Fibroblast of gingiva (primary cell): ENCODE data around the gene MEIKIN.
A peak's percentile ranks its signal among the peaks of the same experiment; 100 is the strongest.
"Not testable (repeated sequence)": the region's sequence is repeated elsewhere in the genome, so short reads cannot be mapped to it uniquely, and the experiment has no call there.

ENCODE experiments used
- DNase-seq: peaks from one replicate; pipeline ENCODE4 v3.0.0-alpha.2; 2011; ENCODE audit warnings: low read depth

The MEIKIN gene

DNA sequence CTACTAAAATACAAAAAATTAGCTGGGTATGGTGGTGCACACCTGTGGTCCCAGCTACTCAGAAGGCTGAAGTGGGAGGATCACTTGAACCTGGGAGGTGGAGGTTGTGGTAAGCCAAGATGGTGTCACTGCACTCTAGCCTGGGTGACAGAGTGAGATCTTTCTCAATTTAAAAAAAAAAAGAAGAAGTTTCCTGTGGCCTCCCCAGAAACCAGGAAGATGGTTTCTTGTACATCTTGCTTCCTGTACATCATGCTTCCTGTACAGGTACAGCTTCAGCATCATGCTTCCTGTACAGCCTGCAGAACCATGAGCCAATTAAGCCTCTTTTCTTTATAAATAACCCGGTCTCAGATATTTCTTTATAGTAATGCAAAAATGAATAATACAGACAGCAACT is 43.2 kb downstream of the MEIKIN start:
- not testable (repeated sequence) for DNase-seq

DNA sequence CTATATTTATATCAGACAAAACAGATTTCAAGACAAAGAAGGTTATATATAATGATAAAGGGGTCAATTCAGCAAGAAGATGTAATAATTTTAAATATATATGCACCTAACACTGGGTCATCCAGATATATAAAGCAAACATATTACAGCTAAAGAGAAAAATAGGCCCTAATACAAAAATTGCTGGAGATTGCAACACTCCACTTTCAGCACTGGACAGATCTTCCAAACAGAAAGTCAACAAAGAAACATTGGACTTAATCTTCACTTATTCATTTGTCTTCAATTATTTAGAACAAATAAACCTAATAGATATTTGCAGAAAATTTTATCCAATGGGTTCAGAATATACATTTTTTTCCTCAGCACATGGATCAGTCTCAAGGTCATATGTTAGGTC is 45.8 kb downstream of the MEIKIN start:
- DNase-seq = no peak

GRCh38 chr5:131883984-131884383 is 61.5 kb downstream of the MEIKIN start:
- no peak for DNase-seq

DNA sequence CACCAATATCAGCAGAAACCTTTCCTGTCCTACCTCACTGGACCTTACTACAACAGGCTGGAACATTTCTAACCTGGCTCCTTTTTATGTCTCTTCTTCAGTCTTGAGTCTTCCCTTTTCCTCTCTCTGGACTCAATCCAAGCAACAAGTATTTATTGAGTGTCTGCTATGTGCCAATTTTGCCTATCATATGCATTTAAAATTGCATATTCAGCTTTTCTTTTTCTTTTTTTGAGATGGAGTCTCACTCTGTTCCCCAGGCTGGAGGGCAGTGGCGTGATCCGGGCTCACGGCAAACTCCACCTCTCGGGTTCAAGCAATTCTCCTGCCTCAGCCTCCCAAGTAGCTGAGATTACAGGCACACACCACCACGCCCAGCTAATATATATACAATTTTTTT is 65.8 kb downstream of the MEIKIN start:
- DNase-seq = no peak

GRCh38 chr5:131877873-131878272 is 67.6 kb downstream of the MEIKIN start:
- DNase-seq = no peak

DNA sequence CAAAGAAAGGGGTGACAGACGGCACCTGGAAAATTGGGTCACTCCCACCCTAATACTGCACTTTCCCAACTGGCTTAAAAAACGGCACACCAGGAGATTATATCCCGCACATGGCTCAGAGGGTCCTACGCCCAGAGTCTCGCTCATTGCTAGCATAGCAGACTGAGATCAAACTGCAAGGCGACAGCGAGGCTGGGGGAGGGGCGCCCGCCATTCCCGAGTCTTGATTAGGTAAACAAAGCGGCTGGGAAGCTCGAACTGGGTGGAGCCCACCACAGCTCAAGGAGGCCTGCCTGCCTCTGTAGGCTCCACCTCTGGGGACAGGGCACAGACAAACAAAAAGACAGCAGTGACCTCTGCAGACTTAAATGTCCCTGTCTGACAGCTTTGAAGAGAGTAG is 74.2 kb downstream of the MEIKIN start:
- not testable (repeated sequence) for DNase-seq

DNA sequence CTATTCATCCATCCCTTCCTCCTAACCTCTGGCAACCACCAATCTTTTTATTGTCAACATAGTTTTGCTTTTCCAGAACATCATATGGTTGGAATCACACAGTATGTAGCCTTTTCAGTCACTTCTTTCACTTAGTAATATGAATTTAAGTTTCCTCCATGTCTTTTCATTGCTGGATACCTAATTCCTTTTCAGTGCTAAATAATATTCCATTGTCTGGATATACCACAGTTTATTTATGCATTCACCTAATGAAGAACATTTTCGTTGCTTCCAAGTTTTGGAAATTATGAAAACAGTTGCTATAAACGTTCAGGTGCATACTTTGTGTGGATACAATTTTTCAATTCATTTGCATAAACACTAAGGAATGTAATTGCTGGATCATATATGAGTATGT is 77.9 kb downstream of the MEIKIN start:
- DNase-seq = no peak

- no peak for DNase-seq
Measured at GRCh38 chr5:131863700-131864099, 81.8 kb downstream of the MEIKIN start.

GRCh38 chr5:131857388-131857787 is 88.1 kb downstream of the MEIKIN start:
- DNase-seq = no peak

DNA sequence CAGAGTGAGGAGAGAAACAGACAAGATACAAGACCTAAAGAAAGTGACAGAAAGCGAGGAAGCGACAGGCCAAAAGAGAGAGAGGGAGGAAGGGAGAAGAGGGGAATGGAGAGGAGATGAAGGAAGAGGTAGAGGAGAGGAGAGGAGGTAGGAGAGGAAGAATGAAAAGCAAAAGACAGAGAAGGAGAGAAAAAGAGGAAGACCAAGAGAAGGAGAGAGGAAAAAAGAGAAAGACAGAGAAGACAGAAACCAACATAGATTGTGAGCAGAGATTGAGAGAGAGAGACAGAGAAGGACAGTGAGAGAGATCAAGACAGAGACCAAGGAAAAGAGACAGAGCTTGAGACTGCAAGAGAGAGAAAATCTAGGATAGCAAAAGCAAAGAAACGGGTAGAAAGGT is 90.0 kb downstream of the MEIKIN start:
- DNase-seq = no peak

- DNase-seq = no peak
Measured at GRCh38 chr5:131854134-131854533, 91.3 kb downstream of the MEIKIN start.

GRCh38 chr5:131848662-131849061 is 96.8 kb downstream of the MEIKIN start:
- DNase-seq = no peak

DNA sequence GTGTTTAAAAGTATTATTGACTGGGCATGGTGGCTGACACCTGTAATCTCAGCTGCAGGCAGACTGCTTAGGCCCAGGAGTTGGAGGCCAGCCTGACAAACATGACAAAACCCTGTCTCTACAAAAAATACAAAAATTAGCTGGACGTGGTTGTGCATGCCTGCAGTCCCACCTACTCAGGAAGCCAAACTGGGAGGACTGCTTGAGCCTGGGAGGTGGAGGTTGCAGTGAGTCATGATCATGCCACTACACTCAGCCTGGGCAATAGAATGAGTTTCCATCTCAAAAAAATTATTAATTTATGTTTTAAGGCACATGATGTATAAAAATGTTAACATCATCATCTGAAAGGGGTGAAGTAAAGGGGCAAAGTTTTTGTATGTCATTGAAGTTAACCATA is 98.9 kb downstream of the MEIKIN start:
- no peak for DNase-seq

DNA sequence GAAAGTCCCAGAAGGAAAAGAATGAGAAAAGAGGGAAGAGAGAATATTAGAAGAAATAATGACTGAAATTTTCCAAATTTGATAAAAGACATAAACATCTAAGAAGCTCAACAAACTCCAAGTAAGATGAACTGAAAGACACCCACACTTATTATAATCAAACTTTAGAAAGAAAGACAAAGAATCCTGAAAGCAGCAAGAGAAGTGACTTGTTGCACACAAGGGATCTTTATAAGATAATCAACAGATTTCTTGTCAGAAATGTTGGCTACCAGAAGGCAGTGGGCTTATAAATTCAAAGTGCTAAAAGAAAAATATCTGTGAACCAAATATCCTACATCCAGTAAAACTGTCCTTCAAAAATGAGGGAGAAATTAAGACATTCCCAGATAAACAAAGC is 99.6 kb downstream of the MEIKIN start:
- DNase-seq = no peak

GRCh38 chr5:131842971-131843370 is 102.5 kb downstream of the MEIKIN start:
- not testable (repeated sequence) for DNase-seq

DNA sequence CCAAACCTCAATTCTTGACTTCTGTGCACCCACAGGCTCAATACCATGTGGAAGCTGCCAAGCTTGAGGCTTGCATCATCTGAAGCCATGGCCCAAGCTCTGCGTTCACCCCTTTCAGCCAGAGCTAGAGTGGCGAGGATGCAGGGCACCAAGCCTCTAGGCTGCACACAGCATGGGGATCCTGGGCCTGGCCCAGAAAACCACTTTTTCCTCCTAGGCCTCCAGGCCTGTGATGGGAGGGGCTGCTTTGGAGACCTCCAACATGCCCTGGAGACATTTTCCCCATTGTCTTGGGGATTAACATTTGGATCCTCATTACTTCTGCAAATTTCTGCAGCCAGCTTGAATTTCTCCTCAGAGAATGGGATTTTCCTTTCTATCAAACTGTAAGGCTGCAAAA is 112.8 kb downstream of the MEIKIN start:
- DNase-seq = not testable (repeated sequence)

- DNase-seq = no peak
Measured at GRCh38 chr5:131825404-131826013, 120.0 kb downstream of the MEIKIN start.

GRCh38 chr5:131824631-131825030 is 120.8 kb downstream of the MEIKIN start:
- no peak for DNase-seq

GRCh38 chr5:131821221-131821620 is 124.2 kb downstream of the MEIKIN start:
- peak; percentile 16 for DNase-seq

GRCh38 chr5:131818001-131818724 is 127.3 kb downstream of the MEIKIN start:
- DNase-seq = no peak

- DNase-seq = peak; percentile 61
Measured at GRCh38 chr5:131814990-131815389, 130.5 kb downstream of the MEIKIN start.

DNA sequence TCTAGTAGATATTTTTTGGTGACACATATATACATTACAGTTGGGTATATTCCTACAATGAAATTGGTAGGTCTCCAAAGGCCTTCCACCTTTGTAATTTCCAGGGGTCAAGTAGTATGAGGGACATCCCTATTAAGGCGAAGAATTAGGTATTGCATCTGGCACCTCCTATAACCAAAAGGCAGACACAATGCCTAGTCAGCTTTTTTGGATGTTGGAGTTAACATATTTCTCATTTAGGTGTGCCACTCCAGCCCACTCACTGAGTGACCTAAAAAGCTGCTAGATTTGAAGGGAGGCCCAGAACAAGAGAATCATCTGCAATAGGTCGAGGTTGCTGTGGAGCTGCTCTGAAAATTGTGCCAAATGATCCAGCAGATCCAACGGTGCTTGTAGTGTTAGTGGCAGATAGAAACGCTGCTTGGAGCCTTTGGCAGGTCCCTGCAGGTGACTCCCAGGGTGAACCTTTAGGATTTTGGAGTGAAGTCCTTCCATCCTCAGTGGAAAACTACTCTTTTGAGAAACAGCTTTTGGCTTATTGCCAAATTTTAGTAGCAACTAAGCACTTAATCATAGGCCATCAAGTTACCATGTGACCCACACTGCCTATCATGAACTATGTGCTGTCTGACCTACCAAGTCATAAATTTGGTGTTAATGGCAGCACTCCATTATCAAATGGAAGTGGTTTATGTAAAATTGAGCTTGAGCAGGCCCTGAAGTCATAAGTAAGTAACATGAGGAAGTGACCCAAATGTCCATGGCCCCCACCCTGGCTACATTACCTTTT is 132.9 kb downstream of the MEIKIN start:
- DNase-seq = no peak
